Trophoblast cell (in vitro differentiated cells and primary cell): Measurements from ENCODE around the gene CACNA2D2. TPM values are rescaled to one million over a fixed set of nuclear protein-coding genes. Genes with fewer than 3 reads are reported as not detected.

Source experiments
- DNase-seq, 2 donors: peaks; one replicate each; pipeline ENCODE4 v3.0.0-alpha.2; 2016
- H2AFZ ChIP-seq: 2 replicates; pipeline ENCODE4 v1.6.1; 2013; ENCODE audit warnings: low read length, moderate library complexity, mild to moderate bottlenecking; ENCODE audit not compliant: insufficient read depth, poor library complexity
- H2AK5ac ChIP-seq: 2 replicates; pipeline ENCODE4 v1.6.1; 2013; ENCODE audit warnings: mild to moderate bottlenecking, low read length
- H2BK120ac ChIP-seq: 2 replicates; pipeline ENCODE4 v1.6.1; 2013; ENCODE audit warnings: low read length, mild to moderate bottlenecking, moderate library complexity; ENCODE audit not compliant: insufficient read depth, poor library complexity
- H2BK12ac ChIP-seq: 2 replicates; pipeline ENCODE4 v1.6.1; 2013; ENCODE audit warnings: mild to moderate bottlenecking, low read length, moderate library complexity
- H2BK5ac ChIP-seq: 2 replicates; pipeline ENCODE4 v1.6.1; 2013; ENCODE audit warnings: low read length, low read depth, moderate library complexity, mild to moderate bottlenecking; ENCODE audit not compliant: poor library complexity
- H3K14ac ChIP-seq: 2 replicates; pipeline ENCODE4 v1.6.1; 2013; ENCODE audit warnings: mild to moderate bottlenecking, low read length
- H3K18ac ChIP-seq: 2 replicates; pipeline ENCODE4 v1.6.1; 2013; ENCODE audit warnings: mild to moderate bottlenecking, low read length
- H3K23ac ChIP-seq: 2 replicates; pipeline ENCODE4 v1.6.1; 2013; ENCODE audit warnings: low read length
- H3K27ac ChIP-seq: 2 replicates; pipeline ENCODE4 v1.5.1; 2013; ENCODE audit warnings: low read depth, mild to moderate bottlenecking, inconsistent platforms, low read length, moderate library complexity
- H3K27me3 ChIP-seq: 2 replicates; pipeline ENCODE4 v1.6.1; 2013; ENCODE audit warnings: inconsistent platforms, mild to moderate bottlenecking, low read length, moderate library complexity; ENCODE audit not compliant: insufficient read depth
- H3K36me3 ChIP-seq, 2 experiments: 1 replicate in 1 of 2; 2 replicates in 1 of 2; pipeline ENCODE4 v1.6.1; 2013; ENCODE audit warnings: low read length in 2 of 2, mild to moderate bottlenecking in 2 of 2, moderate library complexity in 1 of 2; ENCODE audit not compliant: insufficient read depth in 2 of 2, control insufficient read depth in 1 of 2
- H3K4ac ChIP-seq: 2 replicates; pipeline ENCODE4 v1.6.1; 2013; ENCODE audit warnings: low read depth, mild to moderate bottlenecking, low read length, moderate library complexity
- H3K4me1 ChIP-seq, 2 experiments: 1 replicate in 1 of 2; 2 replicates in 1 of 2; pipeline ENCODE4 v1.6.1; 2013; ENCODE audit warnings: low read length in 2 of 2, mild to moderate bottlenecking in 2 of 2, moderate library complexity in 1 of 2; ENCODE audit not compliant: insufficient read depth in 2 of 2, control insufficient read depth in 1 of 2
- H3K4me2 ChIP-seq: 2 replicates; pipeline ENCODE4 v1.6.1; 2013; ENCODE audit warnings: inconsistent platforms, mild to moderate bottlenecking, low read length, moderate library complexity
- H3K4me3 ChIP-seq: 2 replicates; pipeline ENCODE4 v1.5.1; 2013; ENCODE audit warnings: mild to moderate bottlenecking, low read depth, low read length, inconsistent platforms
- H3K79me1 ChIP-seq: one replicate; pipeline ENCODE4 v1.6.1; 2013; ENCODE audit warnings: low read length
- H3K79me2 ChIP-seq: 2 replicates; pipeline ENCODE4 v1.6.1; 2013; ENCODE audit warnings: low read length, mild to moderate bottlenecking; ENCODE audit not compliant: control insufficient read depth, insufficient read depth, poor library complexity
- H3K9ac ChIP-seq: 2 replicates; pipeline ENCODE4 v1.6.1; 2013; ENCODE audit warnings: mild to moderate bottlenecking, low read length
- H3K9me3 ChIP-seq: 2 replicates; pipeline ENCODE4 v1.6.1; 2013; ENCODE audit warnings: low read depth, mild to moderate bottlenecking, control low read depth, inconsistent platforms, low read length; ENCODE audit not compliant: insufficient read depth
- H4K12ac ChIP-seq: 2 replicates; pipeline ENCODE4 v1.6.1; 2013; ENCODE audit warnings: low read depth, mild to moderate bottlenecking, low read length, moderate library complexity
- H4K8ac ChIP-seq: 2 replicates; pipeline ENCODE4 v1.6.1; 2013; ENCODE audit warnings: low read depth, mild to moderate bottlenecking, low read length, moderate library complexity
- H4K91ac ChIP-seq: one replicate; pipeline ENCODE4 v1.6.1; 2013; ENCODE audit warnings: low read depth, mild to moderate bottlenecking, low read length, moderate library complexity
- WGBS: extraction: QIAGEN DNeasy Blood & Tissue Kit; methylation state at CpG from one replicate; pipeline ENCODE4 v1.1.7; 2013; ENCODE audit warnings: missing lambda C conversion rate; ENCODE audit not compliant: insufficient read length, insufficient coverage; ENCODE audit errors: extremely low coverage; 5-methylcytosine and 5-hydroxymethylcytosine counted together
- polyA plus RNA-seq: library from polyadenylated mRNA; stranded (reverse); fragments of 200-250 nt; gene quantifications from 2 replicates; pipeline ENCODE4 v1.2.3, GENCODE V29; 2013

CACNA2D2 gene
- polyA plus RNA-seq: 0.22 and 0.26 TPM in 2 replicates

DNA sequence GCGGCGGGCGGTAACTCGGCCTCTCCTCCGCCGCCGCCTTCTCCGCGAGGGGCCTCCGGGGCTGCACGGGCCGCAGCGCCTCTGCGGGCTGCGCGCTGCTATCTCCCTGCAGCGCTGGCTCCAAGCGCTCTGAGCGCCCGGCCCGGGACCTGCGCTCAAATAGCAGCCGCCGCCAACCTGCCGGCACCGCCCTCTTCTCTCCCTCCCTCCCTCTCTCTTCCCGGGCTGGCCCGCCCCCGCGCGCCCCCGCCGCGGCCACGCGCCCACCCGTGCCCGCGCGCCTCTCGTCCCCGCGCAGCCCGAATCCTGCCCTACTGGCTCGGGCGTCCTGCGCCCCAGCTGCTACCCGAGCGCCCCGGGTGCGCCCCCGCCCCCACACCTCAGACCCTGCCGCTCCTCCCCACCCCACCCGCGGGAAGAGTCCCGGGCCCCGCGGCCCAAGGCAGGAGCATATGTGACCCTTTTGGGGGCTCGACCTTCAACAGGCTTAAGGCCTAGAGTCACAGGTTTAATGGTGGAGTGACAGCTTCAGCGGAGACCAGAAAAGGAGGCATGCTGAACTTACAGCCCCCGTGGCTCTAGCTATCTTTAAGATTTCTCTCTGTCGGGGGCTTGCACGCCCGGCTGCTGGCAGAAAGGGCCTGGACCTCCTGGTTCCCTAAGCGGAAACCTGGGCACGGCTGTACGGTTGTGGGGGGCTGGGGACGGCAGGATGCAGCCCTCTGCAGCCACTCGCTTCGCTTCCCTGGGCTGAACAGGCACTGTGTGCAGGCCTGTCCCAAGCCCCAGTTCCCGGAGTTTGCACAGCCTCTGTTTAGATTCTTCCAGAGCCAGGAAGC is at the start of gene CACNA2D2:
CACNA2D2 (minus strand) TSS at position 131 of the 839 bp plus-strand sequence. CDS start 211 bp downstream, outside the sequence.
- H3K4ac ChIP-seq: no peak within 1 kb of the TSS
- no peak within 1 kb of the TSS for H2BK120ac ChIP-seq
- H2AK5ac ChIP-seq: no peak within 1 kb of the TSS
- H3K9me3 ChIP-seq: peaks cover 10% of the 10 kb centered on the region
- H3K79me1 ChIP-seq: no peaks in the 10 kb centered on the region
- H3K4me3 ChIP-seq: peak within 1 kb of the TSS; percentile 62
- peak within 1 kb of the TSS; percentile 92 for H3K4me2 ChIP-seq
- no CpG with 5 or more reads among the region's 71 CpGs for WGBS
- H3K18ac ChIP-seq: no peak within 1 kb of the TSS
- peak within 1 kb of the TSS; percentile 14 for H2AFZ ChIP-seq
- no peak within 1 kb of the TSS for H3K23ac ChIP-seq
- peak in 1 of 2 donors; percentile 40 for DNase-seq
- H3K36me3 ChIP-seq: no peaks in the 10 kb centered on the region
- no peak within 1 kb of the TSS for H3K9ac ChIP-seq
- peaks cover 34% of the 10 kb centered on the region for H3K27me3 ChIP-seq
- H4K12ac ChIP-seq: no peak within 1 kb of the TSS
- H3K14ac ChIP-seq: no peak within 1 kb of the TSS
- no peak within 1 kb of the TSS for H4K91ac ChIP-seq
- H2BK12ac ChIP-seq: no peak within 1 kb of the TSS
- no peaks in the 10 kb centered on the region for H3K79me2 ChIP-seq
- no peak within 1 kb of the TSS for H3K27ac ChIP-seq
- H4K8ac ChIP-seq: no peak within 1 kb of the TSS
- no peak within 1 kb of the TSS for H2BK5ac ChIP-seq
- peaks cover 5 to 6% of the 10 kb centered on the region in 2 experiments for H3K4me1 ChIP-seq

- Histone ChIP-seq H3K79me1 (no peaks in the 10 kb centered on the region), H3K23ac (no peak overlapping the region), H3K79me2 (no peaks in the 10 kb centered on the region), H2BK5ac (no peak overlapping the region), H4K12ac (no peak overlapping the region), H3K9ac (no peak overlapping the region), H3K9me3 (no peaks in the 10 kb centered on the region), H3K27me3 (no peaks in the 10 kb centered on the region), H2AK5ac (no peak overlapping the region), H3K36me3 (no peaks in the 10 kb centered on the region), H3K4me2 (no peak overlapping the region), H2BK120ac (no peak overlapping the region), H4K8ac (no peak overlapping the region), H3K4me1 (no peaks in the 10 kb centered on the region), H4K91ac (no peak overlapping the region), H3K14ac (no peak overlapping the region), H2AFZ (no peak overlapping the region), H3K4me3 (no peak overlapping the region), H3K18ac (no peak overlapping the region), H3K27ac (no peak overlapping the region), H3K4ac (no peak overlapping the region), H2BK12ac (no peak overlapping the region)
- DNase-seq: no peak
- no CpG with 5 or more reads among the region's 9 CpGs for WGBS
Observed at GRCh38 chr3:50552598-50552997, 49.2 kb upstream of the CACNA2D2 start.

GRCh38 chr3:50551681-50552435 is 48.4 kb upstream of the CACNA2D2 start:
- Histone ChIP-seq H3K23ac (no peak overlapping the region), H2AK5ac (no peak overlapping the region), H4K12ac (no peak overlapping the region), H2BK12ac (no peak overlapping the region), H3K27ac (no peak overlapping the region), H3K79me1 (no peaks in the 10 kb centered on the region), H3K9me3 (no peaks in the 10 kb centered on the region), H3K4me2 (no peak overlapping the region), H3K9ac (no peak overlapping the region), H4K91ac (no peak overlapping the region), H3K18ac (no peak overlapping the region), H2BK120ac (no peak overlapping the region), H2BK5ac (no peak overlapping the region), H3K14ac (no peak overlapping the region), H3K4ac (no peak overlapping the region), H3K27me3 (no peaks in the 10 kb centered on the region), H3K4me1 (no peaks in the 10 kb centered on the region), H3K4me3 (no peak overlapping the region), H3K79me2 (no peaks in the 10 kb centered on the region), H3K36me3 (no peaks in the 10 kb centered on the region), H4K8ac (no peak overlapping the region), H2AFZ (no peak overlapping the region)
- no peak for DNase-seq
- WGBS: no CpG with 5 or more reads among the region's 7 CpGs

DNA sequence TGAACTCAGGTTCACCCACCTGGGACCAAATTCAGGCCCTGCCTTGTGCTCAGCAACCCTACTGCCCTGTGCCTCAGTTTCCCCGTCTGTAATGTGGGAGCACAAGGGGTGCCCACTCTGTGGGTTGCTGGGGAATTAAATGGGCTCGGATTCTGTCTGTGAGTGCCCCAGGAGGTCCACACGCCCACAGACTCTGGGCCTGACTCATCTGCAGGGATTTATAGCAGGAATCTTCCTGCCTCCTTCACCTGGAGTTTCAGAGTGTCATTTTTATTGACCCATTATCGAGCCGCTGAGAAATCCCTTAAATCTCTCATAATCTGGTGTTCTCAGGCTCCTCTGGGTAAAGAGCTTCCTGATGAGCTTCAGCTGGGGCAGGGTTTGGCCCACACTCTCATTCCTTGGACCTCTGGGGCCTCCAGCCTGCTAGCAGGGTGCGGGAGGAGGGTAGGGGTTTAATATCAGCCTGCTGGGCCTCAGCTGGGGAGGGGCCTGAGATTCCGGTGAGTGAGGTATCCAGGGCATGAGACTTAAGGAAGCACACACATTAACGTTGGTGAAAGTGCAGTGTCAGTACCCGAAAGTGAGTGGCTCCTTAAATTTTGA is 47.7 kb upstream of the CACNA2D2 start:
- Histone ChIP-seq H3K4me2 (no peak overlapping the region), H3K18ac (no peak overlapping the region), H4K12ac (no peak overlapping the region), H3K79me1 (no peaks in the 10 kb centered on the region), H2BK12ac (no peak overlapping the region), H2BK120ac (no peak overlapping the region), H3K27me3 (no peaks in the 10 kb centered on the region), H2BK5ac (no peak overlapping the region), H3K9ac (no peak overlapping the region), H3K23ac (no peak overlapping the region), H4K8ac (no peak overlapping the region), H3K79me2 (no peaks in the 10 kb centered on the region), H3K14ac (no peak overlapping the region), H3K36me3 (no peaks in the 10 kb centered on the region), H3K4me3 (no peak overlapping the region), H3K27ac (no peak overlapping the region), H3K9me3 (no peaks in the 10 kb centered on the region), H3K4me1 (no peaks in the 10 kb centered on the region), H2AFZ (no peak overlapping the region), H3K4ac (no peak overlapping the region), H2AK5ac (no peak overlapping the region), H4K91ac (no peak overlapping the region)
- DNase-seq: no peak
- whole genome bisulfite sequencing: no CpG with 5 or more reads among the region's 9 CpGs
